K562 (cell line): ENCODE measurements around the gene PPFIA1. TPM values are rescaled to one million over a fixed set of nuclear protein-coding genes. Genes with fewer than 3 reads are reported as not detected.

Experiments used
- ATAC-seq: fragments of 200-7000 bp; cut with Tn5 transposase; 3 replicates; pipeline ENCODE4 v1.9.1; 2020; ENCODE audit warnings: moderate library complexity
- BruUV-seq: library from RNA; stranded (reverse); fragments of 400-500 nt; replicated peaks from 2 replicates; lab custom pipeline; 2021; lab: Mats Ljungman, UMichigan
- CTCF ChIA-PET: fragments of 300-600 bp; formaldehyde crosslinking; extraction: SDS; loops from one replicate; lab custom pipeline; 2021; ENCODE audit warnings: low intra/inter-chr PET ratio; lab: Yijun Ruan, JAX
- POLR2A ChIA-PET: fragments of 300-600, 350-650 bp; sonication (Branson Sonifier 250); formaldehyde crosslinking; extraction: SDS; loops from one replicate; lab custom pipeline; 2021; ENCODE audit warnings: antibody characterized with exemption, inconsistent platforms; lab: Yijun Ruan, JAX
- DNase-seq, 4 experiments: peaks; one replicate each; pipeline versions ENCODE4 v3.0.0 to v3.0.0-alpha.2; 2011 to 2018; ENCODE audit warnings: low spot score in 3 of 4, mixed read lengths in 3 of 4; ENCODE audit errors: extremely low read depth in 1 of 4
- FAIRE-seq: peaks from 2 replicates; lab custom pipeline; 2011; peaks lifted over from hg19 to GRCh38; lab: Jason Lieb, UNC
- H2AFZ ChIP-seq: 2 replicates; pipeline ENCODE4 v1.6.0; 2011; ENCODE audit warnings: low read depth, low read length, control low read depth, inconsistent platforms
- H3K27ac ChIP-seq: fragments of 200-600 bp; 3 replicates; pipeline ENCODE4 v1.8.0; 2011; ENCODE audit warnings: low read depth, mild to moderate bottlenecking, control low read depth, inconsistent platforms, low read length, moderate library complexity, mixed read lengths; ENCODE audit errors: extremely low read depth
- H3K27me3 ChIP-seq, 2 experiments: fragments of 300-600 bp in 1 of 2; 2 replicates in 1 of 2; 3 replicates in 1 of 2; pipeline versions ENCODE4 v1.6.0 to v1.8.0; 2011; ENCODE audit warnings: inconsistent platforms in 2 of 2, low read length in 2 of 2, mild to moderate bottlenecking in 1 of 2, mixed read lengths in 1 of 2, moderate library complexity in 1 of 2; ENCODE audit not compliant: control insufficient read depth in 2 of 2, insufficient read depth in 2 of 2
- H3K36me3 ChIP-seq: fragments of 300-600 bp; 3 replicates; pipeline ENCODE4 v1.8.0; 2011; ENCODE audit warnings: mild to moderate bottlenecking, low read length, inconsistent platforms; ENCODE audit not compliant: control insufficient read depth, insufficient read depth
- H3K4me1 ChIP-seq, 2 experiments: fragments of 200-600 bp in 1 of 2; replicated peaks in 1 of 2; 2 replicates in 1 of 2; 3 replicates in 1 of 2; pipeline versions ENCODE4 v1.5.1 to v1.8.0; 2011; ENCODE audit warnings: inconsistent platforms in 2 of 2, low read length in 2 of 2, mild to moderate bottlenecking in 1 of 2, mixed read lengths in 1 of 2, moderate library complexity in 1 of 2; ENCODE audit not compliant: control insufficient read depth in 2 of 2, insufficient read depth in 2 of 2
- H3K4me2 ChIP-seq: 2 replicates; pipeline ENCODE4 v1.6.1; 2011; ENCODE audit warnings: low read length, control low read depth, inconsistent platforms, mixed read lengths; ENCODE audit not compliant: insufficient read depth
- H3K4me3 ChIP-seq: fragments of 200-600 bp; sonication (generic), shearing (Covaris generic); 2 replicates; pipeline ENCODE4 v1.5.1; 2016; ENCODE audit warnings: control low read depth, inconsistent platforms
- H3K79me2 ChIP-seq: fragments of 200-600 bp; 3 replicates; pipeline ENCODE4 v1.8.0; 2011; ENCODE audit warnings: low read length, inconsistent platforms; ENCODE audit not compliant: control insufficient read depth, insufficient read depth
- H3K9ac ChIP-seq, 2 experiments: 2 replicates each; pipeline versions ENCODE4 v1.6.0 to v1.6.1; 2011; ENCODE audit warnings: low read depth in 2 of 2, low read length in 2 of 2, control low read depth in 1 of 2, inconsistent platforms in 1 of 2, mild to moderate bottlenecking in 1 of 2, mixed read lengths in 1 of 2; ENCODE audit not compliant: insufficient read depth in 1 of 2
- H3K9me1 ChIP-seq: one replicate; pipeline ENCODE4 v1.6.0; 2011; ENCODE audit warnings: inconsistent platforms, mild to moderate bottlenecking, low read length, moderate library complexity; ENCODE audit not compliant: control insufficient read depth, insufficient read depth
- H3K9me3 ChIP-seq: replicated peaks from 2 replicates; pipeline ENCODE4 v1.5.1; 2011; ENCODE audit warnings: low read depth, low read length, inconsistent platforms; ENCODE audit not compliant: control insufficient read depth, insufficient read depth
- H4K20me1 ChIP-seq: replicated peaks from 2 replicates; pipeline ENCODE4 v1.6.1; 2011; ENCODE audit warnings: low read length, inconsistent platforms, mixed read lengths; ENCODE audit not compliant: control insufficient read depth, insufficient read depth
- CBFA2T3 ChIP-seq: fragments of 450-650 bp; IDR thresholded peaks from 2 replicates; pipeline ENCODE4 v1.6.1; 2017
- CBFB ChIP-seq: sonication (generic); formaldehyde crosslinking; IDR thresholded peaks from 2 replicates; pipeline ENCODE4 v1.4.0; 2020; ENCODE audit warnings: mild to moderate bottlenecking, missing genetic modification reagents
- CHCHD3 ChIP-seq: fragments of 250-450 bp; sonication (Bioruptor Pico); IDR thresholded peaks from 2 replicates; pipeline ENCODE4 v2.1.2; 2022; ENCODE audit warnings: mild to moderate bottlenecking
- MTA1 ChIP-seq: fragments of 450-650 bp; IDR thresholded peaks from 2 replicates; pipeline ENCODE4 v1.6.1; 2017; ENCODE audit warnings: borderline replicate concordance
- PCBP2 ChIP-seq: fragments of 200-400 bp; formaldehyde crosslinking; IDR thresholded peaks from 2 replicates; pipeline ENCODE4 v1.6.1; 2018; ENCODE audit warnings: low read length, low read depth, mild to moderate bottlenecking, moderate library complexity; ENCODE audit not compliant: poor library complexity, severe bottlenecking
- RBM34 ChIP-seq: fragments of 200-400 bp; formaldehyde crosslinking; IDR thresholded peaks from 2 replicates; pipeline ENCODE4 v1.6.1; 2018; ENCODE audit warnings: low read length, borderline replicate concordance; ENCODE audit not compliant: insufficient read depth
- ZBTB34 ChIP-seq: fragments of 250-450 bp; sonication (Bioruptor Pico); IDR thresholded peaks from 2 replicates; pipeline ENCODE4 v1.8.0; 2021; ENCODE audit warnings: mild to moderate bottlenecking, moderate library complexity
- ZFP1 ChIP-seq: fragments of 450-650 bp; formaldehyde crosslinking; IDR thresholded peaks from 2 replicates; pipeline ENCODE4 v1.4.0; 2020; ENCODE audit warnings: mild to moderate bottlenecking, mixed read lengths
- WGBS: fragments of 100-300 bp; shearing (Covaris generic); methylation state at CpG from one replicate; pipeline ENCODE4 v1.1.6; 2016; ENCODE audit warnings: low coverage, mixed read lengths; ENCODE audit not compliant: insufficient coverage; ENCODE audit errors: missing lambda C conversion rate; 5-methylcytosine and 5-hydroxymethylcytosine counted together
- in situ Hi-C: fragments of 300-500 bp; cut with MboI; formaldehyde crosslinking; loops from 4 replicates; pipeline ENCODE4 v1.15.0; 2018; ENCODE audit warnings: inconsistent platforms, mixed read lengths
- intact Hi-C: fragments of 100-400 bp; cut with micrococcal nuclease; formaldehyde crosslinking; loops from 2 replicates; pipeline ENCODE4 v1.14.2; 2022
- polyA plus RNA-seq, 8 experiments: library from polyadenylated mRNA; depleted of rRNA in 4 of 8; stranded (reverse) in 5 of 8; unstranded in 3 of 8; fragments of >200 nt; fragmentation: Nextera tagmentation in 2 of 8; fragmentation: Illumina TruSeq in 1 of 8; extraction: Ambion mirVana in 2 of 8; extraction: Trizol in 1 of 8; gene quantifications; 2 replicates each; pipeline versions ENCODE4 v1.2.1 to v1.2.3, GENCODE V29; 2011 to 2014; ENCODE audit warnings: inconsistent platforms in 1 of 8, missing spikeins in 1 of 8
- total RNA-seq, 7 experiments: library from RNA; depleted of rRNA in 6 of 7; stranded (reverse); fragments of >200 nt in 6 of 7; fragmentation: Illumina TruSeq in 2 of 7; extraction: Trizol in 2 of 7; gene quantifications; 2 replicates each; pipeline versions ENCODE4 v1.2.1 to v1.2.3, GENCODE V29; 2011 to 2021; ENCODE audit warnings: low replicate concordance in 1 of 7
- TF ChIP-seq, protein P1 (sequence below), 2 experiments: fragments of 450-650 bp; formaldehyde crosslinking in 1 of 2; IDR thresholded peaks; 2 replicates each; pipeline versions ENCODE4 v1.4.0 to v1.6.1; 2014 to 2020; ENCODE audit warnings: mild to moderate bottlenecking in 2 of 2, borderline replicate concordance in 1 of 2, low read depth in 1 of 2
- TF ChIP-seq, protein P2 (sequence below): sonication (generic); formaldehyde crosslinking; IDR thresholded peaks from 2 replicates; pipeline ENCODE4 v1.9.0; 2022; ENCODE audit warnings: mild to moderate bottlenecking, missing genetic modification reagents
- TF ChIP-seq, protein P3 (sequence below): fragments of 450-650 bp; formaldehyde crosslinking; IDR thresholded peaks from 2 replicates; pipeline ENCODE4 v1.4.0; 2022; ENCODE audit warnings: missing genetic modification characterization

PPFIA1 gene
- total and polyA plus RNA-seq, 9 of the 15 experiments (the other 6 are each of a cell fraction or from before 2014, with no cell fraction given) = 9.9 to 41.5 (median 28.5) TPM

DNA sequence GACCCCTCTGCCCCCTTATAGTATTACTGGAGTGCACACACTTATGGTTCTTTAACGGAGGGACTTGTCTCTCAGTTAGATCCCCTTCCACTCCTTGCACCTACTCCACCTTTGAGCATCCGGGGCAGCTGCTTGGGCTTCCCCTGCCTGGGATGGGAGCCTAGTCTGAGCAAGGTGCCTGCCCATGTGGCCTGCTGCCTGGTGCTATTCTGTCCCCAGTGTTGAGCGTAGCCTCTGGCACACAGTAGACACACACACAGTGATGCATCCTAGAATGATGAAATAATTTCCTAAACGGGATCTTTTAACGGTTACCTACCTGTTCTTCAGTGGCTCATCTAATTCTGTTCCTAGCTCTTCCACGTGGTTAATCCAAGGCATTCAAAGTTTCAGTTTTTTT, 22.4 kb downstream of the PPFIA1 start:
- ChIA-PET POLR2A (interaction anchor here (1.0 kb wide), 1 partner anchor 20 kb away, joined by 3 read pairs; no protein-coding TSS in a partner anchor), CTCF (no interaction called here)
- Histone ChIP-seq H3K4me1 (no peaks in the 10 kb centered on the region), H3K4me2 (no peak overlapping the region), H3K4me3 (no peak overlapping the region), H3K9me3 (no peaks in the 10 kb centered on the region), H3K27ac (no peak overlapping the region), H2AFZ (no peak overlapping the region), H3K9me1 (no peaks in the 10 kb centered on the region), H3K36me3 (peaks cover 53% of the 10 kb centered on the region; the same call in 2 of the 3 replicates), H3K79me2 (peaks cover 11% of the 10 kb centered on the region; the same call in 2 of the 3 replicates), H4K20me1 (no peaks in the 10 kb centered on the region; the same call in 1 of the 2 replicates), H3K9ac (no peak overlapping the region), H3K27me3 (no peaks in the 10 kb centered on the region)
- DNase-seq = no peak
- in situ Hi-C loops = no loop called here
- BruUV-seq = no TSS peak
- intact Hi-C loops = no loop called here
- ATAC-seq = no peak
- FAIRE-seq = no peak
- 85% methylated on average over 5 of the region's 6 CpGs for WGBS
- no peak for TF ChIP-seq PCBP2
- TF ChIP-seq, protein P1, sequence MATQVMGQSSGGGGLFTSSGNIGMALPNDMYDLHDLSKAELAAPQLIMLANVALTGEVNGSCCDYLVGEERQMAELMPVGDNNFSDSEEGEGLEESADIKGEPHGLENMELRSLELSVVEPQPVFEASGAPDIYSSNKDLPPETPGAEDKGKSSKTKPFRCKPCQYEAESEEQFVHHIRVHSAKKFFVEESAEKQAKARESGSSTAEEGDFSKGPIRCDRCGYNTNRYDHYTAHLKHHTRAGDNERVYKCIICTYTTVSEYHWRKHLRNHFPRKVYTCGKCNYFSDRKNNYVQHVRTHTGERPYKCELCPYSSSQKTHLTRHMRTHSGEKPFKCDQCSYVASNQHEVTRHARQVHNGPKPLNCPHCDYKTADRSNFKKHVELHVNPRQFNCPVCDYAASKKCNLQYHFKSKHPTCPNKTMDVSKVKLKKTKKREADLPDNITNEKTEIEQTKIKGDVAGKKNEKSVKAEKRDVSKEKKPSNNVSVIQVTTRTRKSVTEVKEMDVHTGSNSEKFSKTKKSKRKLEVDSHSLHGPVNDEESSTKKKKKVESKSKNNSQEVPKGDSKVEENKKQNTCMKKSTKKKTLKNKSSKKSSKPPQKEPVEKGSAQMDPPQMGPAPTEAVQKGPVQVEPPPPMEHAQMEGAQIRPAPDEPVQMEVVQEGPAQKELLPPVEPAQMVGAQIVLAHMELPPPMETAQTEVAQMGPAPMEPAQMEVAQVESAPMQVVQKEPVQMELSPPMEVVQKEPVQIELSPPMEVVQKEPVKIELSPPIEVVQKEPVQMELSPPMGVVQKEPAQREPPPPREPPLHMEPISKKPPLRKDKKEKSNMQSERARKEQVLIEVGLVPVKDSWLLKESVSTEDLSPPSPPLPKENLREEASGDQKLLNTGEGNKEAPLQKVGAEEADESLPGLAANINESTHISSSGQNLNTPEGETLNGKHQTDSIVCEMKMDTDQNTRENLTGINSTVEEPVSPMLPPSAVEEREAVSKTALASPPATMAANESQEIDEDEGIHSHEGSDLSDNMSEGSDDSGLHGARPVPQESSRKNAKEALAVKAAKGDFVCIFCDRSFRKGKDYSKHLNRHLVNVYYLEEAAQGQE (IDR thresholded peaks at IDR 0.05; ENCODE audit: borderline replicate concordance) = no peak
- TF ChIP-seq, protein P1 (CRISPR knock-in tag; IDR thresholded peaks at IDR 0.05; ENCODE audit: low read depth) = no peak
- TF ChIP-seq ZFP1 (CRISPR knock-in tag) = no peak
- no peak for TF ChIP-seq CBFB (CRISPR knock-in tag)
- TF ChIP-seq ZBTB34 (CRISPR knock-in tag) = no peak
- no peak for TF ChIP-seq RBM34
- TF ChIP-seq, protein P2, sequence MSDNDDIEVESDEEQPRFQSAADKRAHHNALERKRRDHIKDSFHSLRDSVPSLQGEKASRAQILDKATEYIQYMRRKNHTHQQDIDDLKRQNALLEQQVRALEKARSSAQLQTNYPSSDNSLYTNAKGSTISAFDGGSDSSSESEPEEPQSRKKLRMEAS (CRISPR knock-in tag) = no peak
- TF ChIP-seq, protein P3, sequence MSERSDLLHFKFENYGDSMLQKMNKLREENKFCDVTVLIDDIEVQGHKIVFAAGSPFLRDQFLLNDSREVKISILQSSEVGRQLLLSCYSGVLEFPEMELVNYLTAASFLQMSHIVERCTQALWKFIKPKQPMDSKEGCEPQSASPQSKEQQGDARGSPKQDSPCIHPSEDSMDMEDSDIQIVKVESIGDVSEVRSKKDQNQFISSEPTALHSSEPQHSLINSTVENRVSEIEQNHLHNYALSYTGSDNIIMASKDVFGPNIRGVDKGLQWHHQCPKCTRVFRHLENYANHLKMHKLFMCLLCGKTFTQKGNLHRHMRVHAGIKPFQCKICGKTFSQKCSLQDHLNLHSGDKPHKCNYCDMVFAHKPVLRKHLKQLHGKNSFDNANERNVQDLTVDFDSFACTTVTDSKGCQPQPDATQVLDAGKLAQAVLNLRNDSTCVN = no peak
- no peak for TF ChIP-seq CBFA2T3
- no peak for TF ChIP-seq MTA1
- TF ChIP-seq CHCHD3 (CRISPR knock-in tag) = no peak
